Thymus (tissue), 11 donors: Measurements from ENCODE around the gene TDRD5. TPM values are rescaled to one million over a fixed set of nuclear protein-coding genes. Genes with fewer than 3 reads are reported as not detected.

Source experiments
- DNase-seq, 9 donors: peaks; one replicate each; pipeline ENCODE4 v3.0.0-alpha.2; 2013; ENCODE audit warnings: low spot score in 9 of 9, low read depth in 6 of 9, missing footprints in 1 of 9
- H3K27ac ChIP-seq, 2 donors: one replicate each; pipeline ENCODE4 v1.5.1; 2013; ENCODE audit warnings: control low read depth in 1 of 2, low read depth in 1 of 2, low read length in 1 of 2, mild to moderate bottlenecking in 1 of 2, moderate library complexity in 1 of 2
- H3K27me3 ChIP-seq, 2 donors: one replicate each; pipeline ENCODE4 v1.5.1; 2013; ENCODE audit warnings: low read length in 1 of 2; ENCODE audit not compliant: control insufficient read depth in 2 of 2, insufficient read depth in 1 of 2
- H3K36me3 ChIP-seq, 2 donors: one replicate each; pipeline ENCODE4 v1.5.1; 2013; ENCODE audit warnings: low read length in 1 of 2, mild to moderate bottlenecking in 1 of 2, moderate library complexity in 1 of 2; ENCODE audit not compliant: control insufficient read depth in 2 of 2, insufficient read depth in 2 of 2
- H3K4me1 ChIP-seq, 2 donors: one replicate each; pipeline ENCODE4 v1.5.1; 2013; ENCODE audit warnings: low read length in 2 of 2; ENCODE audit not compliant: control insufficient read depth in 2 of 2, insufficient read depth in 2 of 2
- H3K4me3 ChIP-seq, 2 donors: one replicate each; pipeline ENCODE4 v1.5.1; 2013; ENCODE audit warnings: low read length in 2 of 2, control low read depth in 1 of 2, mild to moderate bottlenecking in 1 of 2
- H3K9me3 ChIP-seq, 2 donors: one replicate each; pipeline ENCODE4 v1.5.1; 2013; ENCODE audit warnings: low read length in 1 of 2, mild to moderate bottlenecking in 1 of 2; ENCODE audit not compliant: control insufficient read depth in 2 of 2, insufficient read depth in 1 of 2
- WGBS: extraction: QIAGEN DNeasy Blood & Tissue Kit; methylation state at CpG from one replicate; pipeline ENCODE4 v1.1.7; 2013; 5-methylcytosine and 5-hydroxymethylcytosine counted together
- polyA plus RNA-seq: library from polyadenylated mRNA; stranded (reverse); fragments of 200-250 nt; gene quantifications from one replicate; pipeline ENCODE4 v1.2.3, GENCODE V29; 2013
- total RNA-seq: library from RNA; stranded (reverse); fragments of 120-200 nt; gene quantifications from one replicate; pipeline ENCODE4 v1.2.4, GENCODE V29; 2013
- donor health status: healthy.

TDRD5 gene
- total and polyA plus RNA-seq, 2 donors: 0.52 to 0.66 TPM

DNA sequence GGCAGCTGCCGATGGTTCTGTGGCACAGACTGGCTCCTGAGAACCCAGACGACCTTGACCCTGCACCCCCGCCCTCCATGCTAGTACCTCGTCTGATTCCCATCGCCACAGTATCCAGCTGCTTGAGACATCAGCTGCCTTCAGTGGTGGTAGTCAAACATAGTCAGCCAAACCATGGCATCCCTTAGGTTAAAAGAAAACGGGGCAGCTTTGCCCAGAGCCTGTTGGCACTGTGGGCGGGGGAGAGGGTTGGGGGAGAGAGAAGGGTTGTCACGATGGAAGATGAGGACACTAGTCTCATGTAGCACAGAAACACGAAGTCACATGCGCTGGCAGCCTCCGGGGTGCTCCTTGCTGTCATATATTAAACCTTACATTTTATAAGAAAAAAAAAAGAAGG is 961 bp upstream of the TDRD5 start:
- Histone ChIP-seq H3K27ac (no peak overlapping the region), H3K27me3 (peaks cover 31 to 54% of the 10 kb centered on the region in 2 donors), H3K4me3 (no peak overlapping the region), H3K9me3 (peaks cover 0 to 4% of the 10 kb centered on the region in 2 donors), H3K36me3 (no peaks in the 10 kb centered on the region), H3K4me1 (no peaks in the 10 kb centered on the region)
- WGBS: 92% methylated on average over 11 of the region's 11 CpGs
- DNase-seq: no peak

DNA sequence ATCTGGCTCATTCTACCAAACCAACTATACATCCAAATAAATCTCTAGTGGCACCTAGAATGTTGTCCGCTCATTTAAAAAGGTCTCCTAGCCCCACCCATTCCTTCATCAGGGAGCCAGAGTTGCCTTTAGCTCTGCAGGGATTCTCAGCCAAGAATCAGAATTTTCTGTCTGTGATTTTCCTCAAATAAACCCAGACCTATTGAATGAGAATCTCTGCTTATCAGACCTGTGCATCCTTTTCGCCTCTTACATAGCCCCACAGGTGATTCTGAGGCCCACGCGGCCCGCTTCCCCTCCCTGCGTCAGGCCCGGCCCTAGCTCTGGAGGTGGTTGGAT is 410 bp upstream of the TDRD5 start:
- H3K27me3 ChIP-seq: peaks cover 26 to 48% of the 10 kb centered on the region in 2 donors
- H3K4me1 ChIP-seq: no peaks in the 10 kb centered on the region
- H3K36me3 ChIP-seq: no peaks in the 10 kb centered on the region
- no peak for DNase-seq
- no peak overlapping the region for H3K27ac ChIP-seq
- 43% methylated on average over 7 of the region's 7 CpGs for WGBS
- no peak overlapping the region for H3K4me3 ChIP-seq
- peaks cover 0 to 3% of the 10 kb centered on the region in 2 donors for H3K9me3 ChIP-seq

DNA sequence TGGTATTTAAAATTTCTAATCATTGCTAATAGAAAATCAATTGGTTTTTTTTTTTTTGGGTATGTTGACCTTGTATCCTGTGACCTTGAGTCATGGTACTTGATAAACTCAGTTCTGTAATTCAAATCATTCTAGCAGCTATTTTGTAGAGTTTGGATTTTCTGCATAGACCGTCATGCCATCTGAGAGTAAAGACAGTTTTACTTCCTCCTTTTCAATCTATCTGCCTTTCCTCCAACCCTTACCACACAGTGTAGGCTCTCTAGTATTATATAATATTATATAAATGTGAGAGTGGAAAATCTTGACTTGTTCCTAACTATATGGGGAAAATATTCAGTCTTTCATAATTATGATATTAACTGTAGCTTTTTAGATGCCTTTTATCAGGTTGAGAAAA is 7.0 kb downstream of the TDRD5 start:
- Histone ChIP-seq H3K4me3 (no peak overlapping the region), H3K27ac (no peak overlapping the region), H3K36me3 (no peaks in the 10 kb centered on the region), H3K4me1 (no peaks in the 10 kb centered on the region), H3K9me3 (no peaks in the 10 kb centered on the region), H3K27me3 (peaks cover 0 to under 1% of the 10 kb centered on the region in 2 donors)
- 17% methylated on average over 1 of the region's 1 CpG for WGBS
- DNase-seq: no peak

DNA sequence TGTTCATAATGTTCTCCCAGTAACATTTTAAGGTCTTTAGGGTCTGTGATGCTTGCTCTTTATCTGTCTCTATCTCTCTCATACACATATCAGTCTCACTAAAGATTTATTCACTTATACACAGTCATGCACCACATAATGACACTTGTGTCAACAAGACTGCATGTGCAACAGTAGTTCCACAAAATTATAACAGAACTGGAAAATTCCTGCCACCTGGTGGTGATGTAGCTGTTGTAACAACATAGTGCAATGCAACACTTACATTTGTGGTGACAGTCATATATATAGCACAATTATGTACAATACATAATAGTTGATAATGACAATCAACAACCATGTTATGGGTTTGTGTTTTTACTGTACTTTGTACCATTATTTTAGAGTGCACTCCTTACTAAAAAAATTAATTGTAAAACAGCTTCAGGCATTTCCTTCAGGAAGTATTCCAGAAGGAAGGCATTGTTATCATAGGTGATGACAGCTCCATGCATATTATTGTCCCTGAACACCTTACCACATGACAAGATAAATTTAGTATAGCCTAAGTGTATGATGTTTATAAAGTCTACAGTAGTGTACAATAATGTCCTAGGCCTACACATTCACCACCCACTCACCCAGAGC is 8.1 kb downstream of the TDRD5 start:
- H3K27me3 ChIP-seq: no peaks in the 10 kb centered on the region
- peak in 2 of 9 donors; percentile 10 for DNase-seq
- H3K27ac ChIP-seq: no peak overlapping the region
- H3K4me1 ChIP-seq: no peaks in the 10 kb centered on the region
- H3K36me3 ChIP-seq: no peaks in the 10 kb centered on the region
- H3K9me3 ChIP-seq: no peaks in the 10 kb centered on the region
- H3K4me3 ChIP-seq: no peak overlapping the region

DNA sequence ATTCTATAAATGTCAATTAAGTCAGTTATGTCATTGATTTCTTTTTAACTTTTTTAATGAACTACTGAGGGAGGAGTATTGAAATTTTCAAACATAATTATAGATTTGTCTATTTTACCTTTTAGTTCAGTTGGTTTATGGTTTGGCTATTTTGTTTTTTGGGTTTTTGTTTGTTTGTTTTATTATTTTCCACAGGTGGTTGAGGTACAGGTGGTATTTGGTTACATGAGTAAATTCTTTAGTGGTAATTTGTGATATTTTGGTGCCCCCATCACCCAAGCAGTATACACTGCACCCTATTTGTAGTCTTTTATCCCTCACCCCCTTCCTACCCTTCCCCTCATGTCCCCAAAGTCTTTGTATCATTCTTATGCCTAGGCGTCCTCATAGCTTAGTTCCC is 9.5 kb downstream of the TDRD5 start:
- H3K27ac ChIP-seq: no peak overlapping the region
- no peak for DNase-seq
- WGBS: 92% methylated on average over 1 of the region's 1 CpG
- H3K27me3 ChIP-seq: no peaks in the 10 kb centered on the region
- H3K9me3 ChIP-seq: no peaks in the 10 kb centered on the region
- no peak overlapping the region for H3K4me3 ChIP-seq
- no peaks in the 10 kb centered on the region for H3K36me3 ChIP-seq
- H3K4me1 ChIP-seq: no peaks in the 10 kb centered on the region

DNA sequence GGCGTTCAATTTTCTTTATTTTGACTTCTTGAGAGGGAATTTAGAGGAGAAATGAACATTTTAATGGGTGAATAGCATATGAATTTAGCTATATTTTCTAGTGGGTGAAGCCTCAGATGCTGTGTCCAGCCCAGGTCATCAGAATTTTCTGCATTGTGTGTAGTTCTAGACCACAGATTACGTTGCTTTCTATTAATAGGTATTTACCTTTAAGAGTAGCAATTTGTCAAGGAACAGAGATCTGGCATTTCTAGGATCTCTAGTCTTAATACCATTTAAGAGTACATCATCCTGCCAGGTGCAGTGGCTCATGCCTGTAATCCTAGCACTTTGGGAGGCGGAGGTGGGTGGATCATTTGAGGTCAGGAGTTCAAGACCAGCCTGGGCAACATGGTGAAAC is 20.7 kb downstream of the TDRD5 start:
- Histone ChIP-seq H3K27ac (no peak overlapping the region), H3K27me3 (no peaks in the 10 kb centered on the region), H3K9me3 (no peaks in the 10 kb centered on the region), H3K4me1 (no peaks in the 10 kb centered on the region), H3K4me3 (no peak overlapping the region), H3K36me3 (no peaks in the 10 kb centered on the region)
- DNase-seq: no peak
- 85% methylated on average over 3 of the region's 3 CpGs for WGBS

DNA sequence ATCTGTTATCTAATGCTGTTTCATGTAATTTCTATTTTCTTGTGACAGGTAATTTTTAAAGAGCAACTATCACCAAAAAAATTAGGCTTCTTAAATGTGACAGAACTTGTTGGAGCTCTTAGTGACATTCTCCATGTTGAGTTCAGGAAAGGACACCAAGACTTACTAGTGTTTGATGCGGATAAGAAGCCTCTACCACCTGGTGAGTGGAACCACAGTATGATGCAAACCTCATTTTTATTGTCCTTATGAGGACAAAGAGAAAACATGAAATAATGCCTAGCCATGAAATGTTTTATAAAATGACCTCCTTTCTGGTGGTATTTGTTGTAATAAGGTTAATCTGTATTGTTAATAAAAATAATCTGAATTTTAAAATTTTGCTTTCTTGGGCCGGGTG is 39.1 kb downstream of the TDRD5 start:
- WGBS: 95% methylated on average over 2 of the region's 2 CpGs
- H3K27ac ChIP-seq: no peak overlapping the region
- H3K9me3 ChIP-seq: no peaks in the 10 kb centered on the region
- H3K4me3 ChIP-seq: no peak overlapping the region
- no peaks in the 10 kb centered on the region for H3K27me3 ChIP-seq
- DNase-seq: no peak
- no peaks in the 10 kb centered on the region for H3K4me1 ChIP-seq
- H3K36me3 ChIP-seq: no peaks in the 10 kb centered on the region

DNA sequence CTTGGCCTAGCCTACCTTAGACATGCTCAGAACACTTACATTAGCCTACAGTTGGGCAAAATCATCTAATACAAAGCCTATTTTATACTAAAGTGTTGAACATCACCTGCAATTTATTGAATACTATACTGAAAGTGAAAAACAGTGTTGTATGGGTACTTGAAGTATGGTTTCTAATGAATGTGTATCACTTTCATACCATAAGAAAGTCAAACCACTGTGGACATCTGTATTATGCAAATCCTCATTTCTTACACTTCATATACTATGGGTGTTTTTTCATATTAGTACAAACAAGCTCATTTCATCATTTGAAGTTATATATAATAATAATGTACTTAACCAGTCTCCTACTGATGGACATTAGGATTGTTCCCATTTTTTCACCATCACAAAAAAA is 41.2 kb downstream of the TDRD5 start:
- Histone ChIP-seq H3K4me1 (no peaks in the 10 kb centered on the region), H3K27me3 (no peaks in the 10 kb centered on the region), H3K27ac (no peak overlapping the region), H3K36me3 (no peaks in the 10 kb centered on the region), H3K4me3 (no peak overlapping the region), H3K9me3 (no peaks in the 10 kb centered on the region)
- DNase-seq: no peak

DNA sequence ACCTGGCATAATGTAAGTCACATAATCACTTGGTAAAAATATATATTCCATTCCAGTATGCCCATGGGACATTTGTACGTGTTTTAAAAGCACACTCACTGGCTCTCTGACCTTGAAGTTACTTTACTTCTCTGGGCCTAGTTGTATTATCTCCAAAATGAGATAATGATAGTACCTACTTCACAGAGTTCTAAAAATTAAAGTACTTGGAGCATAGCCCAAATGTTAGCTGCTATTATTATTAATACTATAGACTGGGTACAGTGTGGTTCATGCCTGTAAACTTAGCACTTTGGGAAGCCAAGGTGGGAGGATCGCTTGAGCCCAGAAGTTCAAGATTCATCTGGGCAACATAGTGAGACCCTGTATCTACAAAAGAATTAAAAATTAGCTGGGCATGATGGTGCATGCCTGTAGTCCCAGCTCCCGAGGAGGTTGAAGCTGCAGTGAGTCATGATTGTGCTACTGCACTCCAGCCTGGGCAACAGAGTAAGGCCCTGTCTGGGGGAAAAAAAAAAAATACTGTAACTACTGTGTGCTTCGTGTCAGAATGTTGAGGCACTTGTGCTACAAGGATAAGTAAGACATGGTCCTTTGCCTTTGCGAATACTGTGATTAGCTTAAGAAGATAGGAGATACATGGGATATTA is 45.7 kb downstream of the TDRD5 start:
- H3K4me1 ChIP-seq: no peaks in the 10 kb centered on the region
- H3K27ac ChIP-seq: no peak overlapping the region
- DNase-seq: no peak
- 75% methylated on average over 5 of the region's 5 CpGs for WGBS
- no peaks in the 10 kb centered on the region for H3K9me3 ChIP-seq
- H3K4me3 ChIP-seq: no peak overlapping the region
- H3K36me3 ChIP-seq: no peaks in the 10 kb centered on the region
- no peaks in the 10 kb centered on the region for H3K27me3 ChIP-seq
